ENCODE measurements around the gene CXCL9. TPM values are rescaled to one million over a fixed set of nuclear protein-coding genes. Genes with fewer than 3 reads are reported as not detected.
A peak's percentile ranks its signal among the peaks of the same experiment; 100 is the strongest.
"Not testable (repeated sequence)": the region's sequence is repeated elsewhere in the genome, so short reads cannot be mapped to it uniquely, and the experiment has no call there.

Gene CXCL9
- polyA plus RNA-seq, 5 donors: 0.51 to 1.6 (median 0.85) TPM

- no peak for DNase-seq
Observed at GRCh38 chr4:76012388-76012801, 5.1 kb upstream of the CXCL9 start.

GRCh38 chr4:76011700-76012387 lies 4.5 kb upstream of the CXCL9 start:
- peak in 1 of 2 donors; percentile 34 for DNase-seq

- DNase-seq: no peak
Observed at GRCh38 chr4:76011018-76011670, 3.8 kb upstream of the CXCL9 start.

- no peak for DNase-seq
Observed at GRCh38 chr4:76010576-76010975, 3.3 kb upstream of the CXCL9 start.

- DNase-seq: no peak
Observed at GRCh38 chr4:76009311-76009710, 2.0 kb upstream of the CXCL9 start.

GRCh38 chr4:76003620-76004019 lies 3.7 kb downstream of the CXCL9 start:
- no peak for DNase-seq

- DNase-seq: no peak
Observed at GRCh38 chr4:76003035-76003434, 4.3 kb downstream of the CXCL9 start.

GRCh38 chr4:76002176-76002575 lies 5.1 kb downstream of the CXCL9 start:
- DNase-seq: no peak

- DNase-seq: no peak
Observed at GRCh38 chr4:76001700-76002099, 5.6 kb downstream of the CXCL9 start.

- DNase-seq: no peak
Observed at GRCh38 chr4:76000279-76000678, 7.0 kb downstream of the CXCL9 start.

- not testable (repeated sequence) for DNase-seq
Observed at GRCh38 chr4:75998525-75999147, 8.7 kb downstream of the CXCL9 start.

- DNase-seq: no peak
Observed at GRCh38 chr4:75997946-75998345, 9.4 kb downstream of the CXCL9 start.

GRCh38 chr4:75997081-75997480 lies 10.2 kb downstream of the CXCL9 start:
- DNase-seq: no peak

- peak; percentile 24 to 35 for DNase-seq
Observed at GRCh38 chr4:75995727-75996126, 11.6 kb downstream of the CXCL9 start.

GRCh38 chr4:75992462-75992861 lies 14.8 kb downstream of the CXCL9 start:
- no peak for DNase-seq

GRCh38 chr4:75989846-75990528 lies 17.3 kb downstream of the CXCL9 start:
- peak in 1 of 2 donors; percentile 5 for DNase-seq

- DNase-seq: no peak
Observed at GRCh38 chr4:75985116-75985515, 22.2 kb downstream of the CXCL9 start.

- DNase-seq: no peak
Observed at GRCh38 chr4:75980576-75980975, 26.7 kb downstream of the CXCL9 start.

GRCh38 chr4:75976177-75976576 lies 31.1 kb downstream of the CXCL9 start:
- DNase-seq: no peak

- DNase-seq: no peak
Observed at GRCh38 chr4:75973766-75974165, 33.5 kb downstream of the CXCL9 start.

- no peak for DNase-seq
Observed at GRCh38 chr4:75968084-75968483, 39.2 kb downstream of the CXCL9 start.

- DNase-seq: no peak
Observed at GRCh38 chr4:75963558-75963957, 43.8 kb downstream of the CXCL9 start.

- DNase-seq: not testable (repeated sequence)
Observed at GRCh38 chr4:75962072-75962471, 45.2 kb downstream of the CXCL9 start.

All from right lung (tissue), 5 donors.